Neutrophil (primary cell): ENCODE results near the gene FOSL2.

Source experiments
- H3K27ac ChIP-seq: fragments of 200-600 bp; sonication (generic); 2 replicates; pipeline ENCODE4 v1.5.1; 2016; ENCODE audit warnings: mild to moderate bottlenecking, moderate library complexity
- H3K27me3 ChIP-seq: fragments of 200-600 bp; sonication (generic); 2 replicates; pipeline ENCODE4 v1.6.0; 2016; ENCODE audit warnings: mild to moderate bottlenecking
- H3K36me3 ChIP-seq: fragments of 200-600 bp; sonication (generic); 2 replicates; pipeline ENCODE4 v1.5.1; 2017
- H3K4me1 ChIP-seq, 2 experiments: fragments of 200-600 bp in 1 of 2; sonication (generic) in 1 of 2; 1 replicate in 1 of 2; 2 replicates in 1 of 2; pipeline versions ENCODE4 v1.5.1 to v1.6.1; 2013 to 2016; ENCODE audit warnings: low read depth in 1 of 2, low read length in 1 of 2, mild to moderate bottlenecking in 1 of 2, moderate library complexity in 1 of 2; ENCODE audit not compliant: control insufficient read depth in 1 of 2, insufficient read depth in 1 of 2
- H3K4me3 ChIP-seq, 2 experiments: fragments of 200-600 bp in 1 of 2; sonication (generic) in 1 of 2; 1 replicate in 1 of 2; 2 replicates in 1 of 2; pipeline ENCODE4 v1.5.1; 2013 to 2016; ENCODE audit warnings: low read depth in 1 of 2, low read length in 1 of 2, mild to moderate bottlenecking in 1 of 2, moderate library complexity in 1 of 2
- H3K9me3 ChIP-seq: fragments of 200-600 bp; sonication (generic); 2 replicates; pipeline ENCODE4 v1.5.1; 2016
- CTCF ChIP-seq: fragments of 200-600 bp; sonication (generic); IDR thresholded peaks from 2 replicates; pipeline ENCODE4 v1.5.1; 2016; ENCODE audit warnings: antibody characterized with exemption

The FOSL2 gene

GRCh38 chr2:28346587-28346986, 46.1 kb upstream of the FOSL2 start:
- Histone ChIP-seq H3K4me1 (peaks cover 12 to 14% of the 10 kb centered on the region in 2 experiments), H3K36me3 (no peaks in the 10 kb centered on the region), H3K9me3 (no peaks in the 10 kb centered on the region), H3K27ac (no peak overlapping the region), H3K4me3 (no peak overlapping the region), H3K27me3 (no peaks in the 10 kb centered on the region)
- TF ChIP-seq CTCF = no peak

GRCh38 chr2:28347193-28347592, 45.5 kb upstream of the FOSL2 start:
- no peaks in the 10 kb centered on the region for H3K27me3 ChIP-seq
- no peaks in the 10 kb centered on the region for H3K36me3 ChIP-seq
- no peak overlapping the region for H3K27ac ChIP-seq
- H3K9me3 ChIP-seq = no peaks in the 10 kb centered on the region
- H3K4me3 ChIP-seq = no peak overlapping the region
- H3K4me1 ChIP-seq = peaks cover 12 to 14% of the 10 kb centered on the region in 2 experiments
- TF ChIP-seq CTCF = no peak

- no peak overlapping the region for H3K27ac ChIP-seq
- TF ChIP-seq CTCF = no peak
- H3K27me3 ChIP-seq = no peaks in the 10 kb centered on the region
- H3K4me3 ChIP-seq = no peak overlapping the region
- H3K4me1 ChIP-seq = peaks cover 10% of the 10 kb centered on the region in 2 experiments
- no peaks in the 10 kb centered on the region for H3K36me3 ChIP-seq
- no peaks in the 10 kb centered on the region for H3K9me3 ChIP-seq
Measured at GRCh38 chr2:28347596-28347995, 45.1 kb upstream of the FOSL2 start.

GRCh38 chr2:28348149-28348567, 44.5 kb upstream of the FOSL2 start:
- Histone ChIP-seq H3K36me3 (no peaks in the 10 kb centered on the region), H3K27me3 (no peaks in the 10 kb centered on the region), H3K27ac (no peak overlapping the region), H3K4me1 (peaks cover 4 to 5% of the 10 kb centered on the region in 2 experiments), H3K9me3 (no peaks in the 10 kb centered on the region), H3K4me3 (no peak overlapping the region)
- TF ChIP-seq CTCF = no peak

GRCh38 chr2:28348921-28349320, 43.7 kb upstream of the FOSL2 start:
- Histone ChIP-seq H3K9me3 (no peaks in the 10 kb centered on the region), H3K4me3 (no peak overlapping the region), H3K27me3 (no peaks in the 10 kb centered on the region), H3K4me1 (no peaks in the 10 kb centered on the region), H3K36me3 (no peaks in the 10 kb centered on the region), H3K27ac (no peak overlapping the region)
- TF ChIP-seq CTCF = no peak

GRCh38 chr2:28349546-28350165, 43.0 kb upstream of the FOSL2 start:
- Histone ChIP-seq H3K4me3 (no peak overlapping the region), H3K9me3 (no peaks in the 10 kb centered on the region), H3K27me3 (no peaks in the 10 kb centered on the region), H3K27ac (no peak overlapping the region), H3K4me1 (no peaks in the 10 kb centered on the region), H3K36me3 (no peaks in the 10 kb centered on the region)
- no peak for TF ChIP-seq CTCF
